Iris pigment epithelial cell (primary cell): ENCODE data around the gene FAM229A.
A peak's percentile ranks its signal among the peaks of the same experiment; 100 is the strongest.

Experiments
- DNase-seq: peaks from one replicate; pipeline ENCODE4 v3.0.0-alpha.2; 2011; ENCODE audit warnings: low read depth

The FAM229A gene

GRCh38 chr1:32349211-32349708 lies 13.0 kb downstream of the FAM229A start:
- peak; percentile 91 for DNase-seq

GRCh38 chr1:32346532-32347157 lies 15.6 kb downstream of the FAM229A start:
- DNase-seq: no peak

GRCh38 chr1:32345289-32345827 lies 16.9 kb downstream of the FAM229A start:
- DNase-seq: peak; percentile 83

- DNase-seq: no peak
Measured at GRCh38 chr1:32342704-32343103, 19.6 kb downstream of the FAM229A start.

GRCh38 chr1:32341971-32342370 lies 20.3 kb downstream of the FAM229A start:
- DNase-seq: no peak

GRCh38 chr1:32341186-32341757 lies 21.0 kb downstream of the FAM229A start:
- no peak for DNase-seq

- DNase-seq: peak; percentile 79
Measured at GRCh38 chr1:32339363-32339978, 22.8 kb downstream of the FAM229A start.

DNA sequence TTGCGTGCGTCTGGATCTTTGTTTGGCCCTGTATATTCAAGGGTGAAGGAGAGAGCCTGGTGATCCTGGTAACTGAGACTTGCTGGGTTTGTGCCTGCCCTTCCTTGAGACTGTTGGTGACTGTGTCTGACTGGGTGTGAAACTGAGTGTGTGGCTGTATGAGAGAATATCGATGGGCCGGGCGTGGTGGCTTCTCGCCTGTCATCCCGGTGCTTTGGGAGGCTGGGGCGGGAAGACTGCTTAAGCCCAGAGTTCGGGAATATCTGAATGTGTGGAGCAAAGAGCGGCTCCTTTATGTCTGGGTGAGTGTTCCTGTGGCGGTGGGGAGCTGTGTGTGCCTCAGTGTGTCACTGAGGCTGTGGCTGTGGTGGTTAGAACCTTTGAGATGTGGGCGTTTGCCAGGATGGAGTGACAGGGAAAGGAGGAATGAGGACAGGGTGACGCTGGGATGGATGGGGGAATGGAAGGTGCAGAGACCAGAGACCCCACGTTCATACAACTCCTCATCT lies 23.6 kb downstream of the FAM229A start:
- no peak for DNase-seq

- no peak for DNase-seq
Measured at GRCh38 chr1:32337855-32338636, 24.2 kb downstream of the FAM229A start.

- DNase-seq: peak; percentile 71
Measured at GRCh38 chr1:32336963-32337675, 25.2 kb downstream of the FAM229A start.

- DNase-seq: no peak
Measured at GRCh38 chr1:32336591-32336932, 25.7 kb downstream of the FAM229A start.

GRCh38 chr1:32335790-32336590 lies 26.3 kb downstream of the FAM229A start, which contains the start of gene MARCKSL1:
Gene MARCKSL1, minus strand, starts transcription at chr1:32336233. Its CDS starts 200 bp downstream, at chr1:32336033.
- peak; percentile 60 for DNase-seq

DNA sequence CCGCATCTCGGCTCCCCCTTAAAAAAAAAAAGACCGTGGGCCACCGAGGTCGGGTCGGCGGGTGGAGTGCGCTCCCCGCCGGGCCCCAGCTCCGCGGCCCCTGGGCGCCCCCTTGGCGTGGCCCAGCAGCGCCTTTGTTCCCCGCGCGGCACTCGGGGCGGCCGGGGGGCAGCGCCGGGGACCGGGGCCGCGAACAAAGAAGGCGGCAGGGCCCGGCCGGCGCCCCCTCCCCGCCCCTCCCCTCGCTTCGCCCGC lies 26.8 kb downstream of the FAM229A start:
- DNase-seq: no peak

DNA sequence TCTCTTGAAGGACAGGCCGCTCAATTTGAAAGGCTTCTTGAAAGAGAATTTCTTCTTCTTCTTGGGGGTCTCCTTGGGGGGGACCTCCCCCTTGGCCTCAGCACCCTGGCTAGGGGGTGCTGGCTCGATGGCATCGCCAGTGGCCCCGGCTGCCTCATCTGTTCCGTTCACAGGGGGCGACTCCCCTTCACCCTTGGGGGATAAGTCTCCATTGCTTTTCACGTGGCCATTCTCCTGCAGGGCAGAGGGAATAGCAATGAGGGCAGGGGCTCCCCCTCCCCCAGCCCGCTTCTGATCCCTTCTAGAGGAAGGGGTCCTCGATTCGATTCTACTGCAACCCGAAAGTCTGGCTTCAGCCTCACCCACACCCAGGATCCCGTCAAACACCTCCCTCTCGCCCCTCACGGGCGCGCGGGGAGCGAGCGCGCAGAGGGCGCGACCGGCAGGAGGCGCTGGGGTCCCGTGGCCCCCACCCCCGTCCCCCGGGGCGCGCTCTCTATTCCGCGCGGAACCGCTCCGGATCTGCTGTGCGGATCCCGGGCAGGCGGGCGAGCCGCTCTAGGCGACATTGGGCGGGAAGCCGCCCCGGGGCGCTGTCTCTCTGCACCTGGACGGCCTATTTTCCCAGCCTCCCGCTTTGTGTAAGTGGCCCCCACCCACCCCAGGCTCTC lies 27.3 kb downstream of the FAM229A start:
- peak; percentile 45 for DNase-seq

DNA sequence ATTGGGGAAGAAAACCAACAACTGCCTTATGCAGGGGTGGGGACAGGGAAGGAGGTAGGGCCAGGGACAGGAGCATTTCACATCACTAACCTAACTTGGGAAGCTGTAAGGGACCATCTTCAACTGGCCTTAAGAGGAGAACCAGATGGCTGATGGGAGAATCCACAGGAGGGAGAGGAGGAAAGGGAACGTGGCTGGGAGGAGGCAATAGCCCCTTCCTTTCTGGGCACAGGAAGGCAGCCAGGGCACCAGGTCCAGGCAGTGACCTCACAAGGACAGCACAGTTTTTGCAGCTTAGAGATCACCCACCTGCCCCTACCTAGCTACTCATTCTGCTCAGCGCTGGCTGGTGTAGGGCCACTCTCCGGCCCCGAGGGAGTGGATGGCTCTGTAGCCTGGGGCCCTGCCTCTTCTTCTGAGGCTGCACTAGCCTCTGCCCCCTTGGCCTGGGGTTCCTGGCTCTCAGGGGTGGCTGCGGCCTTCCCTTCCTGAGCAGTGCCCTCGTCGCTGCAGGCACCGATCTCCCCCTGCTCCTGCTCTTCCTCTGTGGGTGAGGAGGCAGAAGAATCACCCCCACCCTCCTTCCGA lies 27.9 kb downstream of the FAM229A start:
- no peak for DNase-seq

DNA sequence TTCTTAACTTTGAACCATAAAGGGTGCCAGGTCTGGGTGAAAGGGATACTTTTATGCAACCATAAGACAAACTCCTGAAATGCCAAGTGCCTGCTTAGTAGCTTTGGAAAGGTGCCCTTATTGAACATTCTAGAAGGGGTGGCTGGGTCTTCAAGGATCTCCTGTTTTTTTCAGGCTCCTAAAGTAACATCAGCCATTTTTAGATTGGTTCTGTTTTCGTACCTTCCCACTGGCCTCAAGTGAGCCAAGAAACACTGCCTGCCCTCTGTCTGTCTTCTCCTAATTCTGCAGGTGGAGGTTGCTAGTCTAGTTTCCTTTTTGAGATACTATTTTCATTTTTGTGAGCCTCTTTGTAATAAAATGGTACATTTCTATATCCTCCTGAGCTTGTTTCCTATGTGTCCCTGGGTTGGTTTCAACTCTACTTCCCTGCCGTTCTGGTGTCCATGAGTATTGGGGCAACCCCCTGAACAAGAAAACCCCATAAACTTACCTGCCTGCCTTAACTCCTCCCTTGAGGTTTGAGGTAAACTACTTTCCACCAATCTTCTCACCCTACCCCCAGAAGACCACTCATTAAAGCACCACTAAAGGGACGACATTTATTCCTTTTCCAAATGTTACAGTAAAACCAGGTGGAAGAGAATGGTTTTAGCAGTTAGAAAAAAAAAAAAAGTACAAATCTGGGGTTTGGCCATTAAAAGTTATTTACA lies 28.9 kb downstream of the FAM229A start:
- no peak for DNase-seq

DNA sequence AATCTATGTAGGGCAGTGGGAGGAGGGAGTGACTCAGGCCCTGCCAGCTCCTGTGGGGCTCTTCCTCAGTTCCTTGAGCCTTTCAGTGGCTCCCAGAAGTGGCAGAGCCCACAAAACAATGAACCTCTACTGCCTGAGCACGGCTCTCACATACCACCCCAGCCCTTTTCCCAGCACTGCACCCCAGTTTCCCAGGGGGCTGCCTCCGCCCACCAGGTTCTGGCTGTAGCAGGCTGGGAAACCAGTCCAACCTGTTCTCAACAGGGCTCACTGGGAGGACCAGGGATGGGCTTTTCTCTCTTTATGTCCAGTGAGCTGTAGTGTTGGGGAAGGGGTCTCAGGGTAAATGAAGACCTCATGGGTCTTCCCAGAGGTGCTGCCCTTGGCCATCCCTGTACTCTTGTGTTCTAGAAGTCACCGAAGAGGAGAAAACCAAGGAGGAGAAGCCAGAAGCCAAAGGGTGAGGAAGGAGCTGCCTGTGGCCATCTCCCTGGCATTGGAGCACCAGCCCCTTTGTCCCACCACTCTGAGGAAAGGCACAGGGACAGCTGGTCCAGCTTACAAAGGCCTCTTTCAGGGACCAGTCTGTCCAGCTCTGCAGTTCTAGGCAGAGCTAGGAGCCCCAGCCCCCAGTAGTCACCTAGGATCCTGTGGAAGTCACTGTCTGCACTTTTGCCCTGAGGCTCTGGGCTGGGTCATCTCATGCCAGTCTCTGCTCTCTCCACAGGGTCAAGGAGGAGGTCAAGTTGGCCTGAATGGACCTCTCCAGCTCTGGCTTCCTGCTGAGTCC lies 29.8 kb downstream of the FAM229A start:
- no peak for DNase-seq

- no peak for DNase-seq
Measured at GRCh38 chr1:32331549-32331948, 30.7 kb downstream of the FAM229A start.
